ENCODE measurements around the gene PCNX1.
"Not testable (repeated sequence)": the region's sequence is repeated elsewhere in the genome, so short reads cannot be mapped to it uniquely, and the experiment has no call there.

- TF ChIP-seq EZH2phosphoT487 (IDR thresholded peaks at IDR 0.05; ENCODE audit: insufficient read depth, low read depth); EZH2 (IDR thresholded peaks at IDR 0.05; ENCODE audit: insufficient read depth, poor library complexity, severe bottlenecking): not testable (repeated sequence)
These were observed 34.5 kb downstream of the PCNX1 start for GRCh38 chr14:70941637-70942341.

All from GM23248 (cell line).